Activated CD4-positive, alpha-beta T cell treated with anti-CD3 and anti-CD28 coated beads, Interleukin-2, amount 50 U/mL, for 24 hours (primary cell): ENCODE data around the gene CLEC18A.
"Not testable (repeated sequence)": the region's sequence is repeated elsewhere in the genome, so short reads cannot be mapped to it uniquely, and the experiment has no call there.

Experiments used
- DNase-seq, 2 donors: peaks; one replicate each; pipeline ENCODE4 v3.0.0-alpha.2; 2020; ENCODE audit warnings: low read depth in 1 of 2, low spot score in 1 of 2

The CLEC18A gene

DNA sequence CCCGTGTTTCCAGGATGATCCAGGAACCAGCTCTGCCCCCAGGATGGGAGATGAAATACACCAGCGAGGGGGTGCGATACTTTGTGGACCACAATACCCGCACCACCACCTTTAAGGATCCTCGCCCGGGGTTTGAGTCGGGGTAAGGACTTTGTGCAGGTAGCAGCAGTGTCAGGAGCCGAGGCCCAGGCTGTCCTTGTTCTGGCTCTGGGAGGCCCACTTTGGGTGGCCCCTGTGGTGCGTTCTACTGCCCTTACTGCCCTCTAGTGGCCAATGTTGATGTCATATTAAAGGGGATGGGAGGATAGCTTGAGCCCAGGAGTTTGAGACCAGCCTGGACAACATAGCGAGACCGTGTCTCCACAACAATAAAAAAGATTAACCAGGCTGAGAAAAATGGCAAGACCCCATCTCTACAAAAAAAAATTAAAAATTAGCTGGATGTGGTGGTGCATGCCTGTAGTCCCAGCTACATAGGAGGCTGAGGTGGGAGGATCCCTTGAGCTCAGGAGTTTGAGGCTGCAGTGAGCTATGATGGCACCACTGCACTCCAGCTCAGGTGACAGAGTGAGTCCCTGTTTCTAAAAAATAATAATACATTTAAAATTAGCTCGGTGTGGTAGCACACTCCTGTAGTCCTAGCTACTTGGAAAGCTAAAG, 20.9 kb upstream of the CLEC18A start:
- peak in 1 of 2 donors; percentile 49 for DNase-seq

GRCh38 chr16:69931631-69932030, 19.5 kb upstream of the CLEC18A start:
- no peak for DNase-seq

DNA sequence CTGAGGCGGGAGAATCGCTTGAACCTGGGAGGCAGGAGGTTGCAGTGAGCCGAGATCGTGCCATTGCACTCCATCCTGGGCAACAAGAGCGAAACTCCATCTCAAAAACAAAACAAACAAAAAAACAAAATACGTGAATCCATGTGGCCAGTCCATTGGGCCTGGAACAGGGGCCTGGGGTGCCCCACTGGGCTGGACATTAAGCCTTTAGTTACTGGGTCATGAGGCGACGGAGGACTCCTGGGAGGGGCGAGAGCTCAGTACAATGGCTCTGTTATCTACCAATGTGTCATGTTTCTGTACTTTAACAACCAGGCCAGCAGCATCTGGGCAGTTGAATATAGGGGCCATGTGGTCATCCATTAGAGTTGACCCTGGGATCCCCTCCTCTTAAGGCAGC, 18.9 kb upstream of the CLEC18A start:
- no peak for DNase-seq

DNA sequence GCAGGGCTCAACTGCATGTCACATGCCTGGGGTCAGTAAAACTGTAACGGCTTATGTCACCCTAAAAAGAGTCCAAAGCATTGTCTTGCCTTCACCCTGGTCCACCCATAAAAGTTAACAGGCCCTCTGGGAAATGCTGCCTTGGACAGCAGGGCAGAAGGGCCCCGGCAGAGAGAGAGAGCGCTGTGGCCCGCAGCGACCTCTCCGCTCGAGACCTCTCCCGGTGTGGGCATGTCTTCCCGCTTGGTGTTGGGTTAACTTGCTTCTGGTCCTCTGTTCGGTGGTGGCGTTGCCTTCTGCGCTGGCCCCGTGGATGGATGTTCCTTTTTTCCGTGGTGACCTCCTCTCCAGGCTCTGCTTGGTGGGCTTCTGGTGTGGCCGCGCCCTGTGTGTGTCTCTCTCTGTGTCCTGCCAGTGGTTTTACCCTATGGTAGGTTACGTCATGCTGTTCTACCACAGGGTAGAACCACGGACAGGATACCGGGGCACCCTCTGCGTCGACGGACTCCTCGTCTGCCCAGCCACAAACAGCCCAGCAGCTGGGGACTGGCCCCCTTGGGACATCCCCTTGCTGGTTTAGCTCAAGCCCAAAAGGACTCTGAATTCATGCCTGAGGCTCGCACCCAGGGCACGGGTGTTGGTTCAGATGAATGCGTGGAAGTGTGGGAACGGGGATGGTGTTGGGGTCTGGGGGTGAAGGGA, 18.3 kb upstream of the CLEC18A start:
- DNase-seq = no peak

DNA sequence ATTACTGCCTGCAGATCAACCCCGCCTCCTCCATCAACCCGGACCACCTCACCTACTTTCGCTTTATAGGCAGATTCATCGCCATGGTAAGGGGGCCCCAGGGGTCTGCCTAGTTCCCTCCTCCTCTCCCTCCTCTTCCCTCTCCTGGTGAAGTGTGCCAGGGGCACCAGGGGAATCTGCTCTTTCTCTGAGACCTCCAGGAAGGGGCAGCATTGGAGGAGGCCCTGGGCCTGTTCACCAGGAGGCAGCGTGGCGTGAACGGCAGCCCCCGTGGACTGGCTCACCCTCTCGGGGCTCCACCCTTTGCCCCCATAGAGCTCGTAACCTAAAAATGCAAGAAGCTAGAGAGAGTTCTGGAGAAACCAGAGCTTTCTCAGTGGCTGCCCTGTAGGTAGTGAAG, 17.1 kb upstream of the CLEC18A start:
- DNase-seq = no peak

DNA sequence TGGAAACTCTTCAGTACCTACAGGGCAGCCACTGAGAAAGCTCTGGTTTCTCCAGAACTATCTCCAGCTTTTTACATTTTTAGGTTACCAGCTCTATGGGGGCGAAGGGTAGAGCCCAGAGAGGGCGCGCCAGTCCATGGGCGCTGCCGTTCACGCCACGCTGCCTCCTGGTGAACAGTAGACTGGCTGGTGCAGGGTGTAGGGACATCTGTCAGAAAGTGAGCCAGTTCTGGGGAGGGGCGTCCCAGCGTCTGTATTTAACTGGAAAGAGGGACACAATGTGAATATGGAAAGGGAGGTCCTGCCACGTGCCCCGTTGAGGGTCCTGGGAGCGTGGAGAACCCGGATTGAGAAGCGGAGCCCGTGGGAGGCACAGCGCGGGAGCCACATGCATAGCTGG, 16.4 kb upstream of the CLEC18A start:
- DNase-seq = no peak

DNA sequence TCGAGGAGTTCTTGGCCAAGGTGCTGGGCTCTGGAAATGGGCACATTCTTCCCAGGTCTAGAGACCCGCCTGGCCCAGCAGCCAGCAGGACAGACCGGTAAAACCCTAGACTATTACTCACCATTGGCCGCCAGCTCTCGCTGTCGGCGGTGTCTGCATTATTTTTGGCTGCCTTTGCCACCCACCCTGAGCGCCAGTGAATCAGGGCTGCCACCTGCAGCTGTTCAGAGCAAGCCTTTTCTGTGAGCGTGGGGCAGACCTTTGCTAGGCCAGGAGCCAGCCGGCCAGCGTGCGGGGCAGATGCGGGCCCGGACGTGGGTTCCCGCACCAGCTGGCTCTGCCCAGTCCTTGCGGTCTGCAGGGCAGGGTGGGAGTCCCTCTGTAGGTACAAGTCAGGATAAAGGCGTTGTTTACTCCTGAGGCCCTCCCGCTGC, 15.8 kb upstream of the CLEC18A start:
- no peak for DNase-seq

GRCh38 chr16:69935740-69936139, 15.4 kb upstream of the CLEC18A start:
- no peak for DNase-seq

- DNase-seq = no peak
Observed at GRCh38 chr16:69936252-69936651, 14.9 kb upstream of the CLEC18A start.

DNA sequence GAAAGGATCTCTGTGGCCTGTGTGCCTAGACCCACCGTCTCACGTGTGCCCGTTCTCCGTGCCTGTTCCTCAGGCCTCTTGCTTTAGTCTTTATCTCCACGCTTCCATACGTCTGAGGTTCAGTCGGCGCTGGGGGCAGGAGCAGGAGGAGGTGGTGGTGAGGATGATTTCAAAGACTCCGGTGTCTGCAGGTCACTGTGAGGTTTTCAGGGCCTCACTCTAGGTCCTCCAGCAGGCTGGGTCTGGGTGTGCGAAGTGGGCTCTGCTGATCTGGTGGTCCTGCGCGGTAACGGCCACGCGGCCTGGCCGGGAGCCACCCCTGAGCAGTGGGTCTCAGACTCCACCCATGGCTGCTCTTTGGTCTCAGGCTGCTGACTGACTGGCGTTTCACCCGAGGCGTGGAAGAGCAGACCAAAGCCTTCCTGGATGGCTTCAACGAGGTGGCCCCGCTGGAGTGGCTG, 14.4 kb upstream of the CLEC18A start:
- DNase-seq = no peak

DNA sequence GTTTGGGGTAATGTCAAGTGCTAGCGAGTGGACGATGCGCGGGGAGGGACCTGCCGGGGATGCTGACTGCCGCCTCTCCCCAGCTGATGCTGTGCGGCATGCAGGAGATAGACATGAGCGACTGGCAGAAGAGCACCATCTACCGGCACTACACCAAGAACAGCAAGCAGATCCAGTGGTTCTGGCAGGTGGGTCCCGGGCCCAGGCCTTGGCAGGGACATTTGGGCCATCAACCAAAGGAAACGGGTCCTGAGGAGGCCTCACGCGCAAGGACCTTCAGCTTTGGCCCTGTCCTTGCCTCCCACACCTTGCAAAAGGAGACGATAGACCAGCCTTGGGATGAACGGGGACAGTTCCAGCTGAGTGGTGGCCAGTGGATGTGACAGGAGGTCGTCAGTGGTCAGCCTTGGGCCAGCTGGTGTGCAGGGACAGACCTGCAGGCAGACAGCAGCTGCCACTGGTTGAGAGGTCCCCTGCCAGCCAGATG, 13.6 kb upstream of the CLEC18A start:
- no peak for DNase-seq

- DNase-seq = no peak
Observed at GRCh38 chr16:69938981-69939820, 11.9 kb upstream of the CLEC18A start.

DNA sequence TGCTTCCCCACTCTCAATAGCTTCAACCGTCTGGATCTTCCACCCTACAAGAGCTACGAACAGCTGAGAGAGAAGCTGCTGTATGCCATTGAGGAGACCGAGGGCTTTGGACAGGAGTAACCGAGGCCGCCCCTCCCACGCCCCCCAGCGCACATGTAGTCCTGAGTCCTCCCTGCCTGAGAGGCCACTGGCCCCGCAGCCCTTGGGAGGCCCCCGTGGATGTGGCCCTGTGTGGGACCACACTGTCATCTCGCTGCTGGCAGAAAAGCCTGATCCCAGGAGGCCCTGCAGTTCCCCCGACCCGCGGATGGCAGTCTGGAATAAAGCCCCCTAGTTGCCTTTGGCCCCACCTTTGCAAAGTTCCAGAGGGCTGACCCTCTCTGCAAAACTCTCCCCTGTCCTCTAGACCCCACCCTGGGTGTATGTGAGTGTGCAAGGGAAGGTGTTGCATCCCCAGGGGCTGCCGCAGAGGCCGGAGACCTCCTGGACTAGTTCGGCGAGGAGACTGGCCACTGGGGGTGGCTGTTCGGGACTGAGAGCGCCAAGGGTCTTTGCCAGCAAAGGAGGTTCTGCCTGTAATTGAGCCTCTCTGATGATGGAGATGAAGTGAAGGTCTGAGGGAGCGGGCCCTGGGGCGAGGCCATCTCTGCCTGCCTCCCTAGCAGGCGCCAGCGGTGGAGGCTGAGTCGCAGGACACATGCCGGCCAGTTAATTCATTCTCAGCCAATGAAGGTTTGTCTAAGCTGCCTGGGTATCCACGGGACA, 11.1 kb upstream of the CLEC18A start:
- no peak for DNase-seq

DNA sequence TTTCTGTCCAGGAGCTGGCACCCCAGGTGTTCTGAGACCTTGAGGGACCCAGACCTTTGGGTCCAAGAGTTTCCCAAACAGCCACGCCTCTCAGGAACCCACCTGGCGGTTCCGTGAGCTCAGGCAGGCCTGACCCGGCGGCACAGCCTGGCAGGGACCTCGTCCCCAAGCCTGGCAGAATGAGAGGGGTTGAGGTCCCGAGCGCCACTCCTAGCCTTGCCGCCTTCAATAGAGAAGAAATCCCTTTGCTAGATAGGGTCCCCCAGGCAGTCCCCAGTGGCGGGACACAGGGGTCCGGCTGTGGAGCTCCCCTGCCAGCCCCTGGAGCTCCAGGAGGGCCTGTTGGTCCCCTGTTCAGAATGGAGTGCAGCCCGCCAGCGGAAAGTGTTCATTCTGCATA, 10.5 kb upstream of the CLEC18A start:
- DNase-seq = no peak

DNA sequence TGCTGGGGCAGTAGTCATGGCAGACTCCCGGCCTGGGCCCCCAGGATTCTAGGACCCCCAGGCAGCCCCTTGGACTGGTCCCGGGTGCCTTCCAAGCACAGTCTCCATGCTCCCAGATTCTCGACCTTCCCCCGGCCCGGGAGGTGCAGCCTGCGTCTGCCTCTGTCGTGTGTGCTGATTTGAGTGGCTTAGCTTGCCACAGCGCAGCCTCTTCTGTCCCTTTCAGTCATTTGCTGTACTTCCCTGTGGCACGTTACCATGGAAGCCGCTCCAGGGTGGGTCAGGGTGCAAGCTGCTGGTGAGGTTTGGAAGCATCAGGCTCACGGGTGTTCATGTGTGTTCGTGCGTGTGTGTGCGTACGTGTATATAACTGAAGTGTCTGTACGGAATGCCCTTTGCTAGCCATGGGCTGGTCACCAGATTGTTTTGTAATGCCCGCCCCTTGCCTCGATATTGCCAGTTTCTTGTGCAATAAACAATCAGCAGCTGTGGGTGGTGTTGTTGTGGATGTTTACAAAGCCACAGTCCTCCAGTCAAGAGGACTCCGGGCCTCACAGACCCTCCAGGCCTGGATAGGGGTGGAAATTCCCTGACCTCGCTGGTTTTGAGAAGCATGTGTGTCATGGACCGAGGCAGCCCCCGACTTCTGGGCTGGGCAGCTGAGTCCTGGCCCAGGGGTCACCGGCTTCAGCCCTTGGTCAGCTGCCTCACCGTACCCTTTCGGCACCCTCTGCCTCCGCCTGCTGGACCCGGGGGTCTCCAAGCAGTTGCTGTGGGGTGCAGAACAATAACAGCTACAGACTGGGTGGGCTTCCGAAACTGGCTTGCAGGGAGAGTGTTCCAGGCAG, 9.7 kb upstream of the CLEC18A start:
- no peak for DNase-seq

DNA sequence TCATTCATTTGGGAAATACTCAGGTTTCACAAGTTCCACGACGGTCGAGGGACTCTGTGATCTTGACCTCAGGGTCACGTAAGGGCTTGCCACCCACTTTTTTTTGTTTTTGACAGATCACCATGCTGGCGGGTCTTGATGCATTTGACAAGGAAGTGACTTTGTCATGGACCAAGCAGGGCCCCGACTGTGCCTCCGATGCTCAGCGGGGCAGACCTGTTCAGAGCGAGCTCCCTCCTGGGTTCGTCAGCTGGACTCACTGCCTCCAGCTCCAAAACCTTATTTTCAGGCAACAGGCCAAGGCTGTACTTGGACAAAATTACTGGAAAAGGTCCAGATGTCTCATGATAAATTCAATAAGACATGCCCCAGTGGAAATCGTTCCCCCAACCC, 9.0 kb upstream of the CLEC18A start:
- DNase-seq = no peak

DNA sequence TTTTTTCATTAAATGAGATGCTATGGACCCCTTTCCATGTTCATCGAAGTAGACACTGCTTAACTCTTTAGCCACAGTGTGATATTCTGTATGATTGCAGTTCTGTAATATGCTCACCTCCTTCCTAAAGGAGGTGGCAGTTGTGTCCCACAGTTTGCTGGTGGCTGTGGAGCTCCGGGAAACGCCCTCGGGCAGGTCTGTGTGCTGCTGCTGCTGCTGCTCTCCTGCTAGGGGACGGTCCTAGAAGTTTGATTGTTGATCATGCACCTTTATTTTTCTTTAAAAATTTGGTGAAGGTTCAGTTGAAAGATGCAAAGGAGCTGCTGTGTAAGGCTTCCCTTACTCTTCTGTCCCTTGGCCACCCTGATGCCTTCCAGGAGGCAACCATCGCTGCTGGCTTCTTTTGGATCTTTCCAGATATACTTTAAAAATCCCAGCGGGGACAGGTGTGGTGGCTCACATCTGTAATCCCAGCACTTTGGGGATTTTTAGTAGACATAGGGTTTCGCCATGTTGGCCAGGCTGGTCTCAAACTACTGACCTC, 8.4 kb upstream of the CLEC18A start:
- DNase-seq = no peak

GRCh38 chr16:69943241-69944036, 7.7 kb upstream of the CLEC18A start:
- not testable (repeated sequence) for DNase-seq

DNA sequence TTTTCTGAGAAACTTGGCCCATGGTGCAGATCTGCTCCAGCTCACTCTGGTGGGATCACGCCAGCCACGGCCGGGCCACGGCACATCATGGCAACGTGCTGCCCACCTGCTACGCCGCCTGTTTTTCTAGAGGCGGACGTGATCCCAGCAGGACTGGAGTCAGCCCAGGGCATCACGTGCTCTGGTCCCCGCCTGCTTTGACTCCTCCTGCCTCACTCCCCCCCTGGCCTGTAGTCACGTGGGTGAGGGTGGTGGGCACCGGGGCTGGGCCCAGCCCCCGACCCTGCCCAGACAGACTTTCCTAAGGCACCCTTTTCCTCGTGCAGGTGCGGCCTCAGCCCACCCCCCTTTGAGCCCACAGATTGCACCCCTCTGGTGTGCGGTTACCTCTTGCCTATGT, 723 bp upstream of the CLEC18A start:
- DNase-seq = not testable (repeated sequence)
